HG02970 (cell line): ENCODE results near the gene GAL.

Experiments used
- ATAC-seq: cut with Tn5 transposase; IDR thresholded peaks from one replicate; pipeline ENCODE4 v1.9.1; 2021; ENCODE audit warnings: mild to moderate bottlenecking, moderate library complexity, moderate number of reproducible peaks; ENCODE audit not compliant: unreplicated experiment, low FRiP score

Gene GAL

DNA sequence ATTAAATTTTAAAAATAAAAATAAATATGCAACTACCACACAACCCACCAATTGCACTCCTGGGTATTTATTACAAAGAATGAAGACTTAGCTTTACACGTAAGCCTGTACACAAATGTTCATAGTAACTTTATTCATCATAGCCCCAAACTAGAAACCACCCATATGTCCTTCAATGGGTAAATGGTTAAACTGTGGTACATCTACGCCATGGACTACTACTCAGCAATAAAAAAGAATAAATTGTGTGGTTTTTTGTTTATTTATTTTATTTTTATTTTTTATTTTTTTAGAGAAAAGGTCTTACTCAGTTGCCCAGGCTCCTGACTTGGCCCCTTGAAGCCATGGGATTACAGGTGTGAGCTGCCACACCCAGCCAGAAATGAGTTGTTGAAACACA lies 14.6 kb downstream of the GAL start:
- no peak for ATAC-seq

DNA sequence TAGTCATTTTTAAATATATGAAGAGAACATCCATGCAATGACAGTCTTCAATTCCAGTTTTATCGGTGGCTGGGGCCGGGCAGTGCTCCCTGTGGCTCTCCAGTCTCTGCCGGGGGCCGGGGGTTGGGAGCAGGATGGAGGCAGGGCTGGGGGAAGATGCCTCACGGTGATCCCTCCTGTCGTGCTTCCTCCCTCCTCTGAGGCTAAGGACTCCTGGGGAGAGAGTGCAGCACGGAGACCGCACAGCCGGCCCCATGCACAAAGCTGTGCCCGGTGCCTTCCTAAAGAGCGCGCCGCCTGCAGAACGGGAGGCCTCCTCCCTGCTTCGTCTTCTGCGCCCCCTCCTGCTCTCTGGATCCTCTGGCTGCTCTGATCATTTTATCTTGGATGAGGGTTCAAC lies 20.5 kb downstream of the GAL start:
- no peak for ATAC-seq

DNA sequence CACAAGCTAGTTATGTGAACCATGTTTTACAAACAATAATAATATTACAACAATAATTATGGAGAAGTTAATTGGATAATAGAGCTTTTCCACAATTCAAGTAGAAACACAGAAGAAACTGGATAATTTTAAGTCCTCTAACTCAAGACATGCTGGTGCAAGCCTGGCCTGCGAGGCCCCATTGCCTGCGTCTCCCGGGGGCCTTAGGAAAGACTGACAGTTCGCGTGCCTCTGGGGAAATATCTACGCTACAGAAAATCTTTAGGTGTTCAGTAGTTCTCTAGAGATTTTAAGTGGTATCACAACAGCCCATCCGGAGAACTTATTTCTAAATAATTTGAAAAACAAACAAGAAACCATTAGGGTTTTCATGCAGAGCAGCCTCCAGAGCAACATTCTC lies 23.2 kb downstream of the GAL start:
- no peak for ATAC-seq

DNA sequence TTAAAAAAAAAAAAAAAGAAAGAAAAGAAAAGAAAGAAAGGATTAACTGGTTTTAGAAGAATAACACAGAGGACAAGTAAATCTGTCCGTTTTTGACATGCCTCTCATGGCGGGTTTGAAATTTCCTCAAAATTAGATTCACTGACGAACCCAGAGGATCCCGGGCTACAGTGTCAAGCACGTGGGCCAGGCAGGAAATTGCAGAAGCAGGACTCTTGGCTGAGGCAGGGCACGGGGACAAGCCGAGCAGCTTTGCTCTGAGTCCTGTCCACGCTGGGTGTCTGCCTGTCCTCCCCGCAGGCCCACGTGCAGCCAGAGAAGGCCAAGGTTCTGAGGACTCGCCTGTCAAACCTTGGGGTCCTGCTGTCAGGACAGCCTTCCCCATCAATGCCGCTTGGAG lies 24.7 kb downstream of the GAL start:
- ATAC-seq: no peak

DNA sequence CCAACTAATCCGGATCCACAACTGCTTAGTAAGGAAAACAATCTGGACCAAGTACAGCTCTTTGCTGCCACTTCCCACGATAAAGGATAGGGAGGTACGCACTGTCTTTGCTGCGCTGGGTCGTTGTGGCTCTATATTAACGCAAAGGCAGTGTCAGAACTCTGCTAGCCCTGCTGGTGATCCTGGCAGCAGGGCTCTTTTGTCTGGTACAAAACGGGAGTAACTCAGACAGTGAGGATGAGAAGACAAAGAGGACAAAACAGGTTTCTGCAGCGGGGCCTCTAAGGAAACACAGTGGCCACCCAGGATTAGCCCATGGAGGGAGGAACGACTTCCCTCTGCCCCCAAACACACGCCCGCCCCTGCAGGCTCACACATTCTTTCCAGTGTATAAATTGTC lies 26.1 kb downstream of the GAL start:
- ATAC-seq: no peak

DNA sequence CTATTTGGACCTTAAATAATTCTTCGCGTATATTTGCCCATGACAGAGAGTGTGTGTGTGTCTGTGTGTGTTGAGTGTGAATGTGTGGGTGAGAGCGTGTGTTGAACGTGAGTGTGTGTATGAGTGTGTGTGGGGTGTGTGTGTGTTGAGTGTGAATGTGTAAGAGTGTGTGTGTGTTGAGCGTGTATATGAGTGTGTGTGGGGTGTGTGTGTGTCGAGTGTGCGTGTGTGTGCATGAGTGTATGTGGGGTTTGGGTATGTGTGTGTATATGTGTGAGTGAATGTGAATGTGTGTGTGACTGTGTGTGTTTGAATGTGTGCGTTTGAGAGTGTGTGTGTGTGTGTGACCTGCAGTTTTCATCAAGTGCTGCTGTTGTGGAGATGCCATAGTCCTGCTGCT lies 26.8 kb downstream of the GAL start:
- ATAC-seq: no peak

DNA sequence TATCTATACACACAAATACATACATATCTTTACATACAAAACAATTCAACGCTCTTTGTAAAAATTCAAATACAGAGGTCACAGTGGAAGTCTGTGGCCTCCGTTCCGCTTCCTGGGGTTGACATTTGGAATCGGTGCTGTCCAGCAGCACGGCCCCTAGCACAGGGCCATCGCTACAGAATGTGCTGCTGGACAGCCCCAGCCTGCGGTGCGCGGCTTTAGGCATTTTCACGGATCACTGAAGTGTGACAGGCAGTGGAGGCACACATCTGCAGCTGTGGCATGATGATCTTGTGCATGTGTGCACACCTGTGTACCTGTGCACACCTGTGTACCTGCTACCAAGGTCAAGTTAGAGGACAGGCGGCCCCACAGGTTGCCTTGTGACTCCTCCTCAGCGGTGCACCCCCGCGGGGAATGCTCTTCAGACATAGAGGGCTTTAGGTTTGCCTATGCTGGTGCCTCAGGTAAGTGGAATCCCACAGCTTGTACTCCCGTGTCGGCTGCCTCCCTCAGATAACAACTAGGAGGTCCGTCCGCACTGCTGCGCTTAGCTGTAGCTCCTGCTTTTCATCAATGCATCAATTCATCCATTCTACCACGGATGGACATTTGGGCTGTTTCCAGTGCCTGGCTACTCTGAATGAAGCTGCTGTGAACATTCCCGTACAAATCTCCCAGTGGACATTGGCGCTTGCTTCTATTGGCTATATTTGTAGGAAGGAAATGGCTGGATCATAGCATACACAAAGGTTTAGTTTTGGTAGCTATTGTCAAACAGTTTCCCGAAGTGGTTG lies 29.9 kb downstream of the GAL start:
- ATAC-seq: no peak

DNA sequence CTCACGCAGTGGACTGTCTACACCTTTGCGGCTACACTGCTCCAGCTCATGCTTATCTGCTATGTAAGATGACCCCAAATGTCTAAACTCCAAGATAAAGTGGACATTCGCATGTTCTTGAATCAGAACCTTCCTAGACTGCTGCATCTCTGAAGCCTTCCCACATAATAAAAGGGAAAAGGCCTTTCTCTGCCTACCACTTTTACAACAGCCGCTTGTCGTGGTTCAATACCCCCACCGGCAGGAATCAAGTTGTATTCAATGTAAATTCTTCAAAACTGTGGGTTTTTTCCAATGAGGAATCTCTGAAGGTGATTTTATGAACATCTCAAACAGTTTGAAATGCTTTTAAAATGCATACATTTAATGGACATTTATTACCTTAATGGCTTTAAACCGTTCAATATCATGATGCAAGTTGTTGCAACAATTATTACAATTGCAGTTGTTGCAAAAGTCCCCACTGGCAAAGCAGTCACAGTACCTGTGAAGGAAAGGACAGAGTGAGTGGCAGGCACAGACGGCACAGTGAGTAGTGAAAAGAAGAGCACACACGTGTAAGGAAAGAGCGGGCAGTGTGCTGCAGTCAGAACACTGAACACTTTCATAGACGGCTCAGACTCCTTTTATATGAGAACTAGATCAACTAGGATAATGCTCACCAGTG lies 31.2 kb downstream of the GAL start:
- ATAC-seq: no peak

DNA sequence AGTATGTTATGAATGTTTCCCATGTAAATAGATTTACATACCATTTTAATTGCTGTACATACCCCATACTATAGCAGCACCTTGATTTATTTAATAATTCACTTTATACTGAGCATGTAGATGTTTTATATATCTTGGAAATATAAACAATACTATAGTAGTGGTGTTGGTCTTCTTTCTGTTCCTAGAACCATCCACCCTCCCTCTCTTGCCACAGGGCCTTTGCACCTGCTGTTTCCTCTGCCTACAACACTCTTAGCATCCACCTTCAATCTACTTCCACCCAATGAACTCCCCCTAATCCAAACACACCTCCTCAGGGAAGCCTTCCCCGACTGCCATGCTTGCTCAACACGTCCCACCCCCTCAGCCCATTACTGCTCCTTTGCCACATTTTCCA lies 36.7 kb downstream of the GAL start:
- no peak for ATAC-seq

DNA sequence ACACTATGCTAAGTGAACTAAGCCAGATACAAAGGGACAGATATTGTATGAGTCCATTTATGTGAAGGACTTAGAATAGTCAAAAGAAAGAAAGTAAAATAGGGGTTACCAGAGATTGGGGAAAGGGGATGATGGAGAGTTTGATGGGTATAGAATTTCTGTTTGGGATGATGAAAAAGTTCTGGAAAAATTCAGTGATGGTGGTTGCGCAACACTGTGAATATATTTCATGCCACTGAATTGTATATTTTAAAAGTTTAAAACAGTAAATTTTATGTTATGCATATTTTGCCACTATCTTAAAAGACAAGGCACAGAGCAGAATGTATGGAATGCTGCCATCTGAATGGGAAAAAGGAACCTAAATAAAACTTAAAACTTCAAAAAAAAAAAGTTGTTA lies 37.8 kb downstream of the GAL start:
- no peak for ATAC-seq

DNA sequence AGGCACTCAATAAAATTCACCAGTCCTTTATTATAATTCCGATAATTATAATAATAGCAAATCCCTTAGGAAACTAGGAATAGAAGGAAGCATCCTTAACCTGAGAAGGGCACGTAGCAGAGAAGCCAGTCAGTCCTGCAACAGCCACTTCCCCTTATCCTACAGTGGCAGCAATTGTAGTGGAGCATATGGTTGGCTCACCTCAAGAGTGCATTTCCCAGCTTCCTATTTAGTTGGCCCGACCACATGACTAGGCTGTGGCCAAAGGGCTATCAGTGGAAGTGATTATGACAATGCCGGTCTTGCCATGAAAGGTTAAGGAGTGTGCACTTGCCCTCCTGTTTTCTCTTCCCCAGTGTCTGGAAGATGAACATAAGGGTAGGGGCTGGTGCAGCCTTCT lies 39.9 kb downstream of the GAL start:
- no peak for ATAC-seq

DNA sequence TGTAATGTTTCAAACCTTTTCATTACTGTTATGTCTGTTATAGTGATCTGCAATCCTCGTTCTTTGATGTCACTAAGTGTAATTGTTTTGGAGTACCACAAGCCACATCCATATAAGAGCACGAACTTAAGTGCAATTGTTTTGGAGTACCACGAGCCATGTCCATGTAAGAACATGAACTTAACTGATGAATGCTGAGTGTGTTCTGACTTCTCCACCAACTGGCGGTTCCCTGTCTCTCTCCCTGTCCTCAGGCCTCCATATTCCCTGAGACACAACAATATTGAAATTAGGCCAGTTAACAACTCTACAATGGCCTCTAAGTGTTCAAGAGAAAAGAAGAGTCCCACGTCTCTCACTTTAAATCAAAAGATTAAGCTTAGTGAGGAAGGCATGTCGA lies 43.4 kb downstream of the GAL start:
- ATAC-seq: no peak

DNA sequence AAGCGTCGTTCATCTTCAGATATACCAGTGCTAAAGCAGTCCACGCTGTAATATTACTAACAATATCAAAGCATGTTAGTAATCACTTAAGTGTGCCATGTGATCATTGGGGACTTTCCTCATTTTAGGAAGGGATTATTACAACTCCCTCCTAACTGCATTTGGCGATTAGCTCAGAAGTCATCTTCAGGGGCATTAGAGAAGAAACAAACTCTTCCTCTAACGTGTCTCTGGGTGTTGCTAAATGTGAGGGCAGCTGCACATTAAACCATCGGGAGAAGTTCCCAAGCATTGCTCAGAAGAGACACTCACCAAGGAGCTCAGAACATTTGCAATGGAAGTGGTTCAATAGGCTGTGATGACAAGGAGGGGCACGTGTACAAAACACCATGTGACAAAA lies 49.8 kb downstream of the GAL start:
- ATAC-seq: no peak

DNA sequence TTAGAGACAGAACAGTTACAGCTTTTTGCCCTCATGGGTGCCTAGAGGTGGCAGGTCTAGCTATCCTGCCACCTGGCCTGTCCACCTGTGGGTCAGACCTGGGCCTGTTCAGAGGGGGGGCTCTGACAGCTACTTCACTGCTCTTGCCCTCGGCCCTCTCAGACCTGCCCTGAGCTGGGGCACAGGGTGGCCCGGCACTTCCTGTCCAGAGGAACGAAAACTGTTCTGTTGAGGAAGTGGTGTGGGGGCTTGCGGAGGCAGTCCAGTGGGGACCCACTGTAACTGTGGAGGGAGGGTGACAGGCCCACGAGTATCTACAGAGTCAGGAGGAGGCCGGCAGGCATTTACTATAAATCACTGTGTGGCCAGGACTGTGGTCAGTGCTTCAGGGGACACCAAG lies 50.8 kb downstream of the GAL start:
- ATAC-seq: no peak

DNA sequence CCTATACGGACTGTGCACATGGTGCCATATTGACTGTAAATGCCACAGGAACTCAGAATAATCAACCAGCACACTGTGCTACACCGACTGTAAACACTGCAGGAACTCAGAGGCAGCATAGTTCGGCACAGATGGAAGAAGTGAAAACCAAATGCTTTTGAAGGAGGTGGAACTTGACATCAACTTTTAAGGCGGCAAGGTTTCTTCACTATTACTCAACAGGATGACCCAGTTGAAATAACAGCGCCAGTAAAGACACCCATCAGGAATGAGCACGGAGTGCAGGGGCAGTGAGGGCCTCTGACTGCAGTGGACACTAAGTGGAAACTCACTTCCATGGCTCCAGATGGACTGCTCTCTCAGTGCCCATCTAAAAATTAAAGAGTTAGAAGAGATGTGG lies 51.3 kb downstream of the GAL start:
- no peak for ATAC-seq
